HepG2 (cell line): ENCODE measurements around the gene PCYT2. TPM values are rescaled to one million over a fixed set of nuclear protein-coding genes. Genes with fewer than 3 reads are reported as not detected.

ENCODE experiments used
- BRF2 ChIP-seq: sonication (generic); formaldehyde crosslinking; IDR thresholded peaks from 2 replicates; pipeline ENCODE4 v1.8.1; 2022; ENCODE audit warnings: mild to moderate bottlenecking, missing genetic modification reagents
- CENPT ChIP-seq: sonication (generic); formaldehyde crosslinking; IDR thresholded peaks from 2 replicates; pipeline ENCODE4 v1.8.0; 2022; ENCODE audit warnings: low read depth, mild to moderate bottlenecking, moderate library complexity, missing genetic modification reagents
- JDP2 ChIP-seq: sonication (generic); formaldehyde crosslinking; IDR thresholded peaks from 2 replicates; pipeline ENCODE4 v1.8.1; 2022; ENCODE audit warnings: missing genetic modification reagents, borderline replicate concordance
- ZBTB40 ChIP-seq, 2 experiments: fragments of 450-650 bp in 1 of 2; sonication (generic) in 1 of 2; formaldehyde crosslinking in 1 of 2; IDR thresholded peaks; 2 replicates each; pipeline versions ENCODE4 v1.6.1 to v1.8.0; 2016 to 2022; ENCODE audit warnings: antibody characterized with exemption in 1 of 2, mild to moderate bottlenecking in 1 of 2, missing genetic modification reagents in 1 of 2
- ZNF263 ChIP-seq: sonication (generic); formaldehyde crosslinking; IDR thresholded peaks from 2 replicates; pipeline ENCODE4 v1.4.0; 2020; ENCODE audit warnings: missing genetic modification reagents
- ZNF674 ChIP-seq: sonication (generic); formaldehyde crosslinking; IDR thresholded peaks from 2 replicates; pipeline ENCODE4 v1.5.0; 2020; ENCODE audit warnings: low read depth, mild to moderate bottlenecking, missing genetic modification reagents
- polyA plus RNA-seq, 8 experiments: library from polyadenylated mRNA; depleted of rRNA in 3 of 8; stranded (reverse) in 7 of 8; unstranded in 1 of 8; fragments of >200 nt; fragmentation: Illumina TruSeq in 4 of 8; extraction: Trizol in 4 of 8; gene quantifications; 2 replicates each; pipeline versions ENCODE4 v1.2.1 to v1.2.3, GENCODE V29; 2011 to 2016; ENCODE audit warnings: low read depth in 4 of 8, missing spikeins in 1 of 8, mixed read lengths in 1 of 8; ENCODE audit not compliant: insufficient read depth in 1 of 8
- total RNA-seq, 5 experiments: library from RNA; depleted of rRNA; stranded (reverse); fragments of >200 nt; fragmentation: Illumina TruSeq; extraction: Trizol; gene quantifications; 2 replicates each; pipeline ENCODE4 v1.2.3, GENCODE V29; 2016; ENCODE audit warnings: low read depth in 1 of 5
- TF ChIP-seq, protein P1 (sequence below): sonication (generic); formaldehyde crosslinking; IDR thresholded peaks from 2 replicates; pipeline ENCODE4 v1.4.0; 2020; ENCODE audit warnings: mild to moderate bottlenecking, missing genetic modification reagents
- TF ChIP-seq, protein P2 (sequence below): IDR thresholded peaks from 2 replicates; pipeline ENCODE4 v1.6.1; 2016; ENCODE audit warnings: low read depth, borderline replicate concordance

Gene PCYT2
- total and polyA plus RNA-seq, 2 of the 13 experiments (the other 11 are each of a cell fraction or from before 2014, with no cell fraction given) = 147 to 297 TPM

DNA sequence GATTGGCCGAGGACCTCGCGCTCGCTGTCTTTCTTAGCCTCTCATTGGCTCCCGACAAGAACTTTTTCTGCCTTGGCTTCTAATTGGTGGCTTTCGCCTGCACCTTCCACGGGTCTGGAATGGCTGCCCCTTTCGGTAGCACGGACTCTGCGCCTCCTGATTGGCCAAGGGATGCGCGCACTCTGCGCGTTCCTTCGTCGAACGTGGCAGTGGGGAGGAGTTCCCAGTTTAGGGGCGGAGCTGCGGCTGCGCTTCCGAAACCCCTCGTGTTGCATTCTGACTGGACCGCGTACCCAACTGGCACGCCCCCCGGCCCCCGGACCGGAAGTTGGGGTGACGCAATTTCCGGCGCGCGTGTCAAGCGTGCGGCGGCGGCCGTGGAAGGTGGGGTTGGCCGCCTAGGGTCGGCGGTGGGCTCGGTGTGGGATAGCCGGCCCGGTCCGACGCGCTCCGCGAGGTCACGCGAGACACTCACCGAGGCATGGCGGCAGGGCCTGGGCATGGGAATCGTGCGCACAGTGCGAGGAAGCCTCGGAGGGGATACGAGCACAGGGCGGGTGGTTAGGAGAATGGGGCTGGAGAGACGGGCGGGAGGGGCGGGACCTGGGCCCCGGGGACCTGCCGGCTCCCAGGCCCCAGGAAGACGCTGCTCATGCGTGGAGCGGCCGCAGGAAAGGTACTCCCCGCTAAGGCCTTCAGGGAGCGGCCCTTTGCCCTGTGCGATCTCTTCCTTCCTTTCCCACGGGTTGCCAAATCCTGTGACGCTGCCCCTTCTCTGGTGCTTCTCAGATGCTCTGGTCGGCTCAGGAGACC lies 50.2 kb downstream of the PCYT2 start (continued):
- TF ChIP-seq BRF2 (CRISPR knock-in tag) (no peak), JDP2 (no peak), ZNF674 (CRISPR knock-in tag) (no peak), CENPT (CRISPR knock-in tag) (peak; percentile 81; the same call in 1 of the 2 replicates), ZNF263 (peak; percentile 10), ZBTB40 (IDR thresholded peaks at IDR 0.05) (peak; percentile 96), ZBTB40 (CRISPR knock-in tag; IDR thresholded peaks at IDR 0.05) (peak; percentile 67)
- TF ChIP-seq, protein P1, sequence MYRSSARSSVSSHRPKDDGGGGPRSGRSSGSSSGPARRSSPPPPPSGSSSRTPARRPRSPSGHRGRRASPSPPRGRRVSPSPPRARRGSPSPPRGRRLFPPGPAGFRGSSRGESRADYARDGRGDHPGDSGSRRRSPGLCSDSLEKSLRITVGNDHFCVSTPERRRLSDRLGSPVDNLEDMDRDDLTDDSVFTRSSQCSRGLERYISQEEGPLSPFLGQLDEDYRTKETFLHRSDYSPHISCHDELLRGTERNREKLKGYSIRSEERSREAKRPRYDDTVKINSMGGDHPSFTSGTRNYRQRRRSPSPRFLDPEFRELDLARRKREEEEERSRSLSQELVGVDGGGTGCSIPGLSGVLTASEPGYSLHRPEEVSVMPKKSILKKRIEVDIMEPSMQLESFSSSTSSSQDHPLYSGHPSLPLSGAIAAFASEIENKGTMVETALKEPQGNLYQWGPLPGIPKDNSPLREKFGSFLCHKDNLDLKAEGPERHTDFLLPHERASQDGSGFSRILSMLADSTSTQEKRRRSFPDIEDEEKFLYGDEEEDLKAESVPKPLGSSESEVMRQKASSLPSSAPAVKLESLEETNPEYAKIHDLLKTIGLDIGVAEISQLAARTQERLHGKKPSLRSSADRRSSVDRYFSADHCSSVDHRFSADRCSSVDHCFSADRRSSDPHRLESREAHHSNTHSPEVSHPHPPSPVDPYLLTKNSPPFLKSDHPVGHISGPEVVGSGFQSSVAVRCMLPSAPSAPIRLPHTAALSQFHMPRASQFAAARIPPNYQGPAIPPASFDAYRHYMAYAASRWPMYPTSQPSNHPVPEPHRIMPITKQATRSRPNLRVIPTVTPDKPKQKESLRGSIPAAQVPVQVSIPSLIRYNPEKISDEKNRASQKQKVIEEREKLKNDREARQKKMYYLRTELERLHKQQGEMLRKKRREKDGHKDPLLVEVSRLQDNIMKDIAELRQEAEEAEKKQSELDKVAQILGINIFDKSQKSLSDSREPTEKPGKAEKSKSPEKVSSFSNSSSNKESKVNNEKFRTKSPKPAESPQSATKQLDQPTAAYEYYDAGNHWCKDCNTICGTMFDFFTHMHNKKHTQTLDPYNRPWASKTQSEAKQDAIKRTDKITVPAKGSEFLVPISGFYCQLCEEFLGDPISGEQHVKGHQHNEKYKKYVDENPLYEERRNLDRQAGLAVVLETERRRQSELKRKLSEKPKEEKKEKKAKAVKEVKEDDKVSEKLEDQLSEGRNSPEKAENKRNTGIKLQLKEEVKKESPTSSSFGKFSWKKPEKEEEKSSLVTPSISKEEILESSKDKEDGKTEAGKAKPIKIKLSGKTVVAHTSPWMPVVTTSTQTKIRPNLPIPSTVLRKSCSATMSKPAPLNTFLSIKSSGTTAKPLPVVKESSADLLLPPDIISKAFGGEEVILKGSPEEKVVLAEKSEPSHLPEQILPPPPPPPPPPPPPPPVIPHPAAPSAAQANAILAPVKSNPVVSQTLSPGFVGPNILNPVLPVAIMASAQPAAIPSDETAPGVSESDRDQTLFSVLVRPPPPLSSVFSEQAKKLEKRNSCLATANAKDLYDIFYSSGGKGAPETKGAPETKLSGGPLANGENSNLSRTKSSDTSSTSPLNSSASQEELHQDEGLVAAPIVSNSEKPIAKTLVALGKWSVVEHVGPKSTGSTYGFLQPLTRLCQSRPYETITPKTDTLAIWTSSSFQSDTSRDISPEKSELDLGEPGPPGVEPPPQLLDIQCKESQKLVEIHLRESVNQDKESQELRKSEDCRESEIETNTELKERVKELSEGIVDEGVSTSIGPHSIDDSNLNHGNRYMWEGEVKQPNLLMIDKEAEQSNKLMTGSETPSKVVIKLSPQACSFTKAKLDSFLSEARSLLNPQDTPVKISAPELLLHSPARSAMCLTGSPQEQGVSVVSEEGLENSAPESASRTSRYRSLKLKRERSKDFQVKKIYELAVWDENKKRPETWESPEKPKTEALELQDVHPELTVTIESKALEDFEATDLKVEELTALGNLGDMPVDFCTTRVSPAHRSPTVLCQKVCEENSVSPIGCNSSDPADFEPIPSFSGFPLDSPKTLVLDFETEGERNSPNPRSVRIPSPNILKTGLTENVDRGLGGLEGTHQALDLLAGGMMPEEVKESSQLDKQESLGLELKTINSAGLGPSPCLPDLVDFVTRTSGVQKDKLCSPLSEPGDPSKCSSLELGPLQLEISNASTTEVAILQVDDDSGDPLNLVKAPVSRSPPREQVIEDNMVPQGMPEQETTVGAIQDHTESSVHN (CRISPR knock-in tag) = peak; percentile 91; the same call in 1 of the 2 replicates
- TF ChIP-seq, protein P2, sequence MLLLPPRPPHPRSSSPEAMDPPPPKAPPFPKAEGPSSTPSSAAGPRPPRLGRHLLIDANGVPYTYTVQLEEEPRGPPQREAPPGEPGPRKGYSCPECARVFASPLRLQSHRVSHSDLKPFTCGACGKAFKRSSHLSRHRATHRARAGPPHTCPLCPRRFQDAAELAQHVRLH (CRISPR knock-in tag) = 0 out of 2 replicates have a peak, but pooled peaks have one; percentile 56
